Ureter (tissue), 1 donor: ENCODE data around the gene ASPG. TPM values are rescaled to one million over a fixed set of nuclear protein-coding genes. Genes with fewer than 3 reads are reported as not detected.

Source experiments
- DNase-seq: peaks from one replicate; pipeline ENCODE4 v3.0.0-alpha.2; 2020; ENCODE audit warnings: low spot score
- total RNA-seq: library from RNA; stranded (reverse); gene quantifications from one replicate; pipeline ENCODE4 v1.2.4, GENCODE V29; 2023
- donor health status: DM: yes; HTN: yes; CAD: no.

ASPG gene
- total RNA-seq = 6.4 TPM

DNA sequence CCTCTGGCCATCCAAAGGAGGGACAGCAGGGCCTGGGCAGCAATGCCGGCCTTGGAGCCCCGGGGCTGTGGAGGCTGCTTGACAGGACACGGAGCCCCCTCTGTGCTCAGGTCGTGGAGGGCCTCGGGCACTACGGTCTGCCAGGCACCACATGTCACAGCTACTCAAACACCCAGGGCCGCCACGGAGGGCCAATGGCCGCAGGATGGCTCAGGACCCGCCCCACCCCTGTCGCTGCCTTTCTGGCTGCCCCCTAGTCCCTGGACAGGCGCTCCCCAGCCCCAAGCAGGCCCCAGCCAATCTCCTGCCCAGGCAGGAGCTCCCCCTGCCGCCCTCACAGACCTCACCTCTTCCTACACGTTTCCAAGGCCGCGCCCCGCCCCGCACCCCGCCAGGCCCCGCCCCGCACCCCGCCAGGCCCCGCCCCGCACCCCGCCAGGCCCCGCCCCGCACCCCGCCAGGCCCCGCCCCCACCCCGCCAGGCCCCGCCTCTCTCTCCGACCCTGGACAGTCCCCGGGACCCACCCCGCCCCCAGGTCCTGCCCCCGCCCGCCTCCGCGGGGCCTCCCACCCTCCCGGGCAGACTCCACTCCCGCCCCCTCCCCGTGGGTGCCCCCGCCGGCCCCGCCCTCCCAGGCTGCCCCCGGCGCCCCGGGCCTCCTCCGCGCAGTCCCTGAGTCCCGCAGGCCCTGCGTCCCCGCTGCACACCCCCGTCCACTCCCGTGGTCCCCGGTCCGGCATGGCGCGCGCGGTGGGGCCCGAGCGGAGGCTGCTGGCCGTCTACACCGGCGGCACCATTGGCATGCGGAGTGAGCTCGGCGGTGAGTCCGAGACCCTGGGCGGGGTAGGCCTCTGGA, at the start of gene ASPG:
Gene ASPG, plus strand, starts transcription at position 669 of the 857 bp plus-strand sequence. Its CDS starts 71 bp downstream, at position 740.
- DNase-seq = peak; percentile 43

- DNase-seq = no peak
Observed at GRCh38 chr14:104036212-104036611, 49.3 kb upstream of the ASPG start.

GRCh38 chr14:104037074-104037473, 48.4 kb upstream of the ASPG start:
- DNase-seq = no peak

GRCh38 chr14:104037903-104038302, 47.6 kb upstream of the ASPG start:
- DNase-seq = no peak

- no peak for DNase-seq
Observed at GRCh38 chr14:104039214-104039613, 46.3 kb upstream of the ASPG start.

- DNase-seq = no peak
Observed at GRCh38 chr14:104040539-104040938, 45.0 kb upstream of the ASPG start.

- no peak for DNase-seq
Observed at GRCh38 chr14:104041430-104042104, 43.9 kb upstream of the ASPG start.

DNA sequence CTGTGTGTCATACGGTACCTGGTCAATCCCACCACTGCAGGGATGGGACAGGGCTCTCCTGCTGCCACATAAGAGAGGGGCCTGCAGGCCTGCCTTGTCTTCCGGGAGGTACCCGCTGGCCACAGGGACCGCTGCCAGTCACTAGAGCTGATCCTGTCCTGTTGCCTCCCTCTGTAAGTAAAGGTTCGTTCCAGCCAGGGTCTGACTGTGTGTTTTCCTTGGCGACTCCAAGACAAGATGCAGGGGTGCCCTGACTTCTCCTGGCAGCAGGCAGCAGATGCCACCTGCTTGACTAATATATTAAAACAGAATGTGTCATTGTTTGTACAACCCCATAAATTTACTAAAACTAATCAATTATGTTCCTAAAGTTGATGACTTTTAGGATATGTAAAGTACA, 41.5 kb upstream of the ASPG start:
- DNase-seq = no peak

GRCh38 chr14:104047761-104048160, 37.7 kb upstream of the ASPG start:
- no peak for DNase-seq

DNA sequence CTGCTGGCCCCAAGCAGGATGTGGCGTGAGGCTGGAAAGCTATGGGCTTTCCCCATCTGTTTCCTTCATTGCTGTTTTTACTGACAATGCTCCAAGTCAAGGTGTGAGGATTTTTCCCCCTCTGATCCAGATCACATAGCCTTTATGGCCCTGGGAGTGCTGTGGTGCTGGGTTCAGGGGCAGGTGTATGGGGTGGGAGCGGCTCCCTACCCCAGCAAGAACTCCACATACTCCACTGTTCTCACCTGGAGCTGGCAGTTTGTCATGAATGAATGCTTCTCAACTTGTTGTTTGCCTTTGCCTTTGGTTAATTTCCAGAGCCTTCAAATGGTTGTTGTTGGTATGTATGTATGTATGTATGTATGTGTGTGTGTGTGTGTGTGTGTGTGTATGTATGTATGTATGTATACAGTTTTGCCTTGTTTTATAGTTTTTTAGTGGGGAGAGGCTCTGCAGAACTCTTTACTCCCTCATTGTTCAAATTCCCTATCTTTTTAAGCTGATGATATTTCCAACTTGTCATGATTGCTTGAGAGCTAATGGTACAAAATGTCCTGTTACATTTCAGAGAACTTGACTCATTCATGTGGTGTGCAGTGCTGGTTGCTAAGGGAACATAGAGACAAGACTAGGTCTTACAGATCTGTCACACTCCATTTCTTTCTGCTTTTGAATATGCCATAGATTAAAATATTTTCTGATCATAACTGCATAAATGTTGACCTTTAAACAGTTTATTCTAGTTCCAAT, 36.6 kb upstream of the ASPG start:
- DNase-seq = no peak

DNA sequence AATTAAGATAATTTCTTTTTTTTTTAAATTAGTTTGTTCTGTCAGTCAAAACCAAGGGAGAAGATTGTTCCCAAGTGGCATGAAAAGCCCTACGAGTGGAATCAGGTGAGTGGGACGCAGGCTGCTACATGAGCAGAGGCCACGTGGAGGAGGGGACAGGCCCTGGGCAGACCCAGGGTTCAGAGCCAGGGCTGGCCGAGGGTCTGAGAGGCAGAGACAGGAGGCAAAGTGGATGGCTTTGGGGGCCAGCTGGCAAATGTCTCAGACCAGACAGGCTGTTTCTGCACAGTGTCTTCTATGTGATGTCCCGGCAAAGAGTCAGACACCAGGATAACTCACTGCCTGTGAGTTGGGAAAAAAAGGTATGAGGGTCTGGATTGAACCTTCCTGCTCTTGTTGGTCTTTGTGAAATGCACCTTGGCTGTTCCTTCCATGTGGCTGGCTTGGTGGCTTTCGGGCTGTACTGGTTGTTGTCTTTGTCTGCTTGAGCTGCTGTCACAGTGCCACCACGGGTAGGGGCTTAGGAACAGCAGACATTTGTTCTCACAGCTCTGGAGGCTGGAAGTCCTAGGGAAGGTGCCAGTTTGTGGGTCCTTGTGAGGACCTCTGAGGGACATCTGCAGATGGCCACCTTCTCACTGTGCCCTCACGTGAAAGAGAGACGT, 35.8 kb upstream of the ASPG start:
- DNase-seq = no peak

DNA sequence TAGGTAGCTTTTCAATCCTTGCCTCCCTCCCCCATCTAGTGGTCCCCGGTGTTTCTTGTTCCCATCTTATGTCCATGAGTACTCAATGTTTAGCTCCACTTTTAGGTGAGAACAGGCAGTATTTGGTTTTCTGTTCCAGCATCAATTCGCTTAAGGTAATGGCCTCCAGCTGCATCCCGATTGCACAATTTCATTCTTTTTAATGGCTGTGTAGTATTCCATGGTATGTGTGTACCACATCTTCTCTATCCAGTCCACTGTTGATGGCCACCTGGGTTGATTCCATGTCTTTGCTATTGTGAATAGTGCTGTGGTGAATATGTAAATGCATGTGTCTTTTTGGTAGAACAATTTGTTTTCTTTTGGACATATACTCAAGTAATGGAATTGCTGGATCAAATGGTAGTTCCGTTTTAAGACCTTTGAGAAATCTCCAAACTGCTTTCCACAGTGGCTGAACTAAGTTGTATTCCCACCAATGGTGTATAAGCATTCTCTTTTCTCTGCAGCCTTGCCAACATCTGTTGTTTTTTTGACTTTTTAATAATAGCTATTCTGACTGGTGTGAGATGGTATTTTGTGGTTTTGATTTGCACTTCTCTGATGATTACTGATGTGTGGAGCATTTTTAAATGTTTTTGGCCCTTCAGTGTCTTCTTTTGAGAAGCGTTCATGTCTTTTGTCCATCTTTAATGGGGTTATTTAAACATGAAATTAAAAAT, 34.2 kb upstream of the ASPG start:
- DNase-seq = no peak

GRCh38 chr14:104054222-104054905, 31.1 kb upstream of the ASPG start:
- DNase-seq = no peak

DNA sequence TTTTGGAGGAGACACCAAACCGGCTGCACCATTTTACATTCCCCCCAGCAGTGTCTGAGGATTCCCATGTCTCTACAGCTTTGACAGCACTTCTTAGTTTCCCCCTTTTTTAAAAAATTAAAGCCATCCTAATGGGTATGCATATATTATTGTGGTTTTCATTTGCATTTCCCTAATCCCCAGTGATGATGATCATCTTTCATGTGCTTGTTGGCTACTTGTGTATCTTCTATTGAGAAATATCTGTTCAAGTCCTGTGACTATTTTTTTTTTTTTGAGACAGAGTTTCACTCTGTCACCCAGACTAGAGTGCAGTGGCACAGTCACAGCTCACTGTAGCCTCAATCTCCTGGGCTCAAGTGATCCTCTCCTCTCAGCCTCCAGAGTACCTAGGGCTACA, 23.2 kb upstream of the ASPG start:
- no peak for DNase-seq

DNA sequence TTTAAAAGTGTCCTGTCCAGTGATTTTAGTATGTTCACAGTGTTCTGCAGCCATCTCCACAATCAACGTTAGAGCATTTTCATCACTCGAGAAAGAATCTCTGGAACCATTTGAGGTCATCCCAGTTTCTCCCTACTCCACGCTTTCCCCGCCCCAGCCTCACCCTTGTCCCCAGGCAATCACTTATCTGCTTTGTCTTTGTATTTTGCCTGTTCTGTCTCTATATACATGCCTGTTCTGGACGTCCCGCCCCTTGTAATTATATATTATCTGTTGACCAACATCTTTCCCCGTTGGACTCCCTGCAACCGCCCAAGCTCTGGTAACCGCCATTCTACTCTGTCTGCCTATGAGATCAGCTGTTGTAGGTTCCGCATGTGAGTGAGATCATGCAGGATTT, 21.5 kb upstream of the ASPG start:
- no peak for DNase-seq

GRCh38 chr14:104066279-104066678, 19.2 kb upstream of the ASPG start:
- DNase-seq = no peak

GRCh38 chr14:104066719-104067295, 18.7 kb upstream of the ASPG start:
- DNase-seq = no peak

GRCh38 chr14:104069541-104069940, 16.0 kb upstream of the ASPG start:
- DNase-seq = no peak

GRCh38 chr14:104072586-104072985, 12.9 kb upstream of the ASPG start:
- DNase-seq = no peak

DNA sequence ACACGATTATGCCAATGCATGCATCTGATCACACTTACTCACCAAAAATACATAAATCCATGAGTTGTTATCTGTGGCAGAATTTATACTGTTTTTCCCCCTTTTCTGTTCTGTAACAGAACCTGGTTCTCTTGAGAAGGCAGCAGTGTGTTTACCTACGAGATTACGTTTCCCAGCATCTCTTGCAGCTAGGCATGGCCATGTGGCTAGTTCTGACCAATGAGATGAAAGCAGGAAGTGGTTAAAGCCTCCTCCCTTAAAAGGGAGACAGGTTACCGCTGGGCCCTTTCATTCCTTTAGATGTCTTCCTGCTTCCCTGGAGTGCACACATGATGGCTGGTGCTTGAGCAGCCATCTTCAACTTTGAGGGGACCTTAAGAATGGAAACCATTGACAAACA, 11.7 kb upstream of the ASPG start:
- no peak for DNase-seq
